Measurements from ENCODE around the gene RPL10. TPM values are rescaled to one million over a fixed set of nuclear protein-coding genes. Genes with fewer than 3 reads are reported as not detected.

RPL10 gene
- total and polyA plus RNA-seq, 2 of the 8 experiments (the other 6 are each of a cell fraction or from before 2014, with no cell fraction given) = 2,633 to 4,293 TPM

DNA sequence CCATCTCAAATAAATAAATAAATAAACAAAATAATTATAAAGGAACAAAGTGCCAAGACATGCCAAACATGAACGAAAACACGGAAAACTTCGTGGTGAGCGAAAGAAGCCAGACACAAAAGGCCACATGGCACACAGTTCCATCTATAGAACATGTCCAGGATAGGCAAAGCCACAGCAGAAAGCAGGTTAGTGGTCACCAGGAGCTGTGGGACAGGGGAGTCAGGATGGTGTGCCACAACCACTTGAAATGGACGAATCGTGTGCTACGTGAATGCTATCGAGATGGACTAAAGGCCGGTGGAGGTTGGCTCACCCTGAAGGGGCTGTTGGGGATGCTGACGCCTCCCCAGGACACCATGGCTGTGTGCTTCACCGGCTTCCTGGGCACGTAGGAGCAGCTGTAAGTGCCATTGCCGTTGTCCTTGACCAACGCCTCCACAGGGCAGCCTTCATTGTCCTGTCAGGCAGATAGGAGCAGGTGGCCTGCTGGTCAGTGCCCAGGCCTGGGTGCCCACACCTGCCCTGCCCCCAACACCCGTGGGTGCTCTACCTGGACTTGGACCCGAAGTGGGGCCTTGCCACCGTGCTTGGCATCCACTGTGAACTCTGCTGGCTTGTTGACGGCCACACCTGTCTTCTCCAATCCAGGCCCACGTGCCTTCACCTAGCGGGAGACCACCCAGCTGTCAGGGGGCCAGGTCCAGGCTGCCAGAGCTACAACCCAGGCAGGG is 34.3 kb upstream of the RPL10 start:
- Histone ChIP-seq H3K23me2 (ENCODE audit: low read depth, low read length) (no peaks in the 10 kb centered on the region; the same call in 1 of the 2 replicates), H4K91ac (replicated peaks; ENCODE audit: insufficient read length, low read length) (no peak overlapping the region)

More for the DNA sequence above, 34.3 kb upstream of the RPL10 start:
- H3K9me3 ChIP-seq (ENCODE audit: insufficient read depth in 2 of 2, low read depth in 1 of 2, low read length in 1 of 2) = no peaks in the 10 kb centered on the region
- H3K27me3 ChIP-seq (replicated peaks in 1 of 4; ENCODE audit: control insufficient read depth in 3 of 4, extremely low read depth in 1 of 4, insufficient read depth in 3 of 4, low read length in 3 of 4) = no peaks in the 10 kb centered on the region
- FAIRE-seq (no peak), DNase-seq (ENCODE audit: low read depth in 1 of 2, low spot score in 2 of 2) (no peak)
- no peak overlapping the region for H4K5ac ChIP-seq (ENCODE audit: insufficient read length, low read depth, low read length)
- no peak overlapping the region for H2AFZ ChIP-seq (ENCODE audit: low read length)
- H3K4me3 ChIP-seq (ENCODE audit: extremely low read depth in 1 of 4, insufficient read depth in 2 of 4, low read depth in 3 of 4, low read length in 4 of 4) = no peak overlapping the region
- H3K4ac ChIP-seq (replicated peaks; ENCODE audit: insufficient read length, low read depth, low read length) = no peak overlapping the region
- no peak overlapping the region for H3K27ac ChIP-seq (ENCODE audit: low read depth, low read length)
- no peak overlapping the region for H3K9ac ChIP-seq (replicated peaks in 1 of 4; ENCODE audit: extremely low read depth in 1 of 4, low read depth in 3 of 4, low read length in 3 of 4)
- no peak overlapping the region for H3K4me2 ChIP-seq (ENCODE audit: insufficient read depth in 1 of 2, low read depth in 2 of 2, low read length in 2 of 2)
- H4K8ac ChIP-seq (ENCODE audit: extremely low read depth, insufficient read depth, low read length) = no peak overlapping the region
- ChIA-PET POLR2A (ENCODE audit: partially characterized antibody) (interaction anchor here (0.7 to 11.8 kb wide), 6 partner anchors 9 to 401 kb away, joined by 3 to 348 read pairs (median 4); partner anchors contain the start of genes EMD, FLNA and RPL10), CTCF (ENCODE audit: partially characterized antibody) (interaction anchor here (1.8 to 2.7 kb wide), 2 partner anchors 10 to 14 kb away, joined by 6 to 10 read pairs; partner anchors contain the start of gene FLNA)
- no peak overlapping the region for H2BK12ac ChIP-seq (ENCODE audit: low read depth, low read length)
- H3K79me2 ChIP-seq (ENCODE audit: control insufficient read depth in 1 of 2, insufficient read depth in 2 of 2, low read length in 2 of 2) = peaks cover 2 to 40% of the 10 kb centered on the region in 2 experiments; a peak in 2 of 4 replicates
- H3K4me1 ChIP-seq (replicated peaks in 1 of 4; ENCODE audit: control insufficient read depth in 3 of 4, insufficient read depth in 4 of 4, low read length in 3 of 4) = peaks cover 0 to 6% (median 3%) of the 10 kb centered on the region in 4 experiments; a peak in 3 of 7 replicates
- peaks cover 3% of the 10 kb centered on the region; the same call in 1 of the 2 replicates for H3K79me1 ChIP-seq (ENCODE audit: low read depth, low read length)
- no peak overlapping the region for H3K56ac ChIP-seq (replicated peaks; ENCODE audit: insufficient read length, low read depth, low read length)
- no peak overlapping the region for H2BK120ac ChIP-seq (replicated peaks; ENCODE audit: low read depth, low read length)
- H2BK5ac ChIP-seq (ENCODE audit: low read depth, low read length) = no peak overlapping the region
- peaks cover 25 to 45% of the 10 kb centered on the region in 2 experiments for H4K20me1 ChIP-seq (replicated peaks in 1 of 2; ENCODE audit: control insufficient read depth in 1 of 2, insufficient read depth in 2 of 2, low read length in 2 of 2)
- TF ChIP-seq POLR2A (IDR thresholded peaks at IDR 0.05; ENCODE audit: control extremely low read depth in 1 of 2, low read depth in 2 of 2, low read length in 2 of 2) = peak in 1 of 2 experiments; percentile 75; a peak in 2 of 3 replicates
- no peak for TF ChIP-seq SP2 (IDR thresholded peaks at IDR 0.05; ENCODE audit: low read length)
- peak; percentile 76 for TF ChIP-seq POLR2AphosphoS5 (IDR thresholded peaks at IDR 0.05; ENCODE audit: low read depth, low read length)
- no peak for TF ChIP-seq CEBPB (IDR thresholded peaks at IDR 0.05; ENCODE audit: low read depth, low read length)
- no peak overlapping the region for H2BK20ac ChIP-seq (ENCODE audit: low read length)
- no peak overlapping the region for H3K18ac ChIP-seq (ENCODE audit: extremely low read depth, low read length)
- H3K36me3 ChIP-seq (ENCODE audit: control insufficient read depth in 2 of 4, insufficient read depth in 4 of 4, low read length in 3 of 4) = peaks cover 39 to 92% (median 74%) of the 10 kb centered on the region in 4 experiments
- 95% methylated on average over 14 of the region's 20 CpGs; no CpG with 5 or more reads in 1 of the 2 experiments for WGBS, 2 experiments (ENCODE audit: extremely low coverage in 1 of 2, insufficient coverage in 1 of 2, insufficient read length in 1 of 2, insufficient replicate concordance in 2 of 2, low coverage in 1 of 2, low lambda C conversion rate in 2 of 2, missing lambda C conversion rate in 1 of 2)
- no peak overlapping the region for H2AK5ac ChIP-seq (ENCODE audit: low read depth, low read length)
- H3K14ac ChIP-seq (ENCODE audit: insufficient read length) = no peak overlapping the region
- no peak overlapping the region for H3K23ac ChIP-seq (ENCODE audit: insufficient read length)
- H2BK15ac ChIP-seq (ENCODE audit: low read length) = no peak overlapping the region
